GM12892 (cell line): ENCODE results near the gene FAM89B. TPM values are rescaled to one million over a fixed set of nuclear protein-coding genes. Genes with fewer than 3 reads are reported as not detected.
"Not testable (repeated sequence)": the region's sequence is repeated elsewhere in the genome, so short reads cannot be mapped to it uniquely, and the experiment has no call there.

ENCODE experiments used
- DNase-seq: peaks from one replicate; pipeline ENCODE4 v3.0.0; 2011; ENCODE audit not compliant: insufficient read length
- FAIRE-seq: peaks from 2 replicates; lab custom pipeline; 2011; peaks lifted over from hg19 to GRCh38; lab: Jason Lieb, UNC
- POLR2A ChIP-seq: IDR thresholded peaks from 2 replicates; pipeline ENCODE4 v1.6.1; 2011; ENCODE audit warnings: low read depth, low read length, control low read depth
- POLR2AphosphoS5 ChIP-seq: IDR thresholded peaks from 2 replicates; pipeline ENCODE4 v1.6.1; 2011; ENCODE audit warnings: low read depth, low read length, control low read depth
- TAF1 ChIP-seq: IDR thresholded peaks from 2 replicates; pipeline ENCODE4 v1.6.1; 2011; ENCODE audit warnings: low read depth, mild to moderate bottlenecking, control low read depth, low read length, borderline replicate concordance
- polyA plus RNA-seq: library from polyadenylated mRNA; unstranded; fragments of >200 nt; gene quantifications from one replicate; pipeline ENCODE4 v1.2.1, GENCODE V29; 2012; ENCODE audit warnings: missing spikeins, inconsistent platforms; ENCODE audit not compliant: missing spikeins

The FAM89B gene
- polyA plus RNA-seq, result 11.8 TPM

- FAIRE-seq (peak; percentile 90), DNase-seq (peak; percentile 76)
These were observed at the start of gene FAM89B for GRCh38 chr11:65572356-65573051. TSS of gene FAM89B (plus strand) at chr11:65572538. CDS start at chr11:65572670, 132 bp downstream.

GRCh38 chr11:65522718-65523630 lies 49.4 kb upstream of the FAM89B start:
- peak; percentile 6 for DNase-seq
- FAIRE-seq, result peak; percentile 56

More at GRCh38 chr11:65572356-65573051, at the start of gene FAM89B:
- TF ChIP-seq TAF1 (no peak), POLR2A (peak; percentile 61; the same call in 1 of the 2 replicates), POLR2AphosphoS5 (no peak)

GRCh38 chr11:65523631-65523968 lies 48.7 kb upstream of the FAM89B start:
- DNase-seq, FAIRE-seq: not testable (repeated sequence)

GRCh38 chr11:65524014-65524740 lies 48.2 kb upstream of the FAM89B start:
- no peak for TF ChIP-seq POLR2AphosphoS5
- TF ChIP-seq POLR2A, result no peak
- TF ChIP-seq TAF1, result no peak
- DNase-seq, result peak; percentile 13
- FAIRE-seq, result peak; percentile 76

- TF ChIP-seq POLR2AphosphoS5 (no peak), TAF1 (no peak), POLR2A (no peak; the same call in 1 of the 2 replicates)
- FAIRE-seq (peak; percentile 84), DNase-seq (peak; percentile 80)
These were observed 47.4 kb upstream of the FAM89B start, which contains the start of gene SCYL1 for GRCh38 chr11:65524741-65525545. TSS of gene SCYL1 (plus strand) at chr11:65525083. CDS start at chr11:65525154, 71 bp downstream.

- TF ChIP-seq POLR2AphosphoS5 (no peak), TAF1 (no peak), POLR2A (no peak)
- peak; percentile 8 for DNase-seq
- FAIRE-seq, result no peak
These were observed 46.5 kb upstream of the FAM89B start for GRCh38 chr11:65525546-65526480.

GRCh38 chr11:65526744-65527143 lies 45.6 kb upstream of the FAM89B start:
- FAIRE-seq, result no peak
- no peak for TF ChIP-seq POLR2AphosphoS5
- no peak for TF ChIP-seq TAF1
- no peak for TF ChIP-seq POLR2A
- DNase-seq, result peak; percentile 4

- TF ChIP-seq POLR2A (no peak; the same call in 1 of the 2 replicates), TAF1 (no peak), POLR2AphosphoS5 (no peak)
- FAIRE-seq (no peak), DNase-seq (peak; percentile 5)
These were observed 43.5 kb upstream of the FAM89B start for GRCh38 chr11:65528819-65529350.

GRCh38 chr11:65529475-65530156 lies 42.7 kb upstream of the FAM89B start:
- no peak for TF ChIP-seq POLR2AphosphoS5
- TF ChIP-seq TAF1, result no peak
- TF ChIP-seq POLR2A, result no peak
- no peak for FAIRE-seq
- DNase-seq, result no peak
